Activated effector memory CD4-positive, alpha-beta T cell treated with anti-CD3 and anti-CD28 coated beads, Interleukin-2, amount 50 U/mL, for 16 hours (primary cell): ENCODE data around the gene TNFAIP2.

ENCODE experiments used
- DNase-seq: peaks from one replicate; pipeline ENCODE4 v3.0.0-alpha.2; 2020

TNFAIP2 gene

GRCh38 chr14:103094406-103095209 is 28.7 kb upstream of the TNFAIP2 start, which contains the start of gene EXOC3L4:
Gene EXOC3L4 (plus strand): TSS chr14:103094725. CDS start chr14:103100220, 5,495 bp downstream.
- no peak for DNase-seq

- no peak for DNase-seq
Observed at GRCh38 chr14:103095210-103095778, 28.0 kb upstream of the TNFAIP2 start.

GRCh38 chr14:103096387-103096786 is 26.9 kb upstream of the TNFAIP2 start:
- no peak for DNase-seq

- DNase-seq = no peak
Observed at GRCh38 chr14:103097244-103097993, 25.8 kb upstream of the TNFAIP2 start.

GRCh38 chr14:103097994-103098957 is 25.0 kb upstream of the TNFAIP2 start:
- no peak for DNase-seq

GRCh38 chr14:103099081-103099732 is 24.1 kb upstream of the TNFAIP2 start:
- DNase-seq = no peak

GRCh38 chr14:103099733-103100280 is 23.5 kb upstream of the TNFAIP2 start:
- no peak for DNase-seq

GRCh38 chr14:103100281-103101121 is 22.8 kb upstream of the TNFAIP2 start:
- DNase-seq = no peak

GRCh38 chr14:103101257-103101962 is 21.9 kb upstream of the TNFAIP2 start:
- DNase-seq = no peak

GRCh38 chr14:103101963-103102688 is 21.1 kb upstream of the TNFAIP2 start:
- no peak for DNase-seq

- DNase-seq = no peak
Observed at GRCh38 chr14:103102689-103103260, 20.5 kb upstream of the TNFAIP2 start.

GRCh38 chr14:103103461-103104388 is 19.5 kb upstream of the TNFAIP2 start:
- no peak for DNase-seq

GRCh38 chr14:103104389-103104653 is 18.9 kb upstream of the TNFAIP2 start:
- no peak for DNase-seq

GRCh38 chr14:103104654-103105452 is 18.4 kb upstream of the TNFAIP2 start:
- peak; percentile 92 for DNase-seq

- no peak for DNase-seq
Observed at GRCh38 chr14:103105580-103106150, 17.6 kb upstream of the TNFAIP2 start.

- no peak for DNase-seq
Observed at GRCh38 chr14:103107455-103107854, 15.8 kb upstream of the TNFAIP2 start.
